Right renal pelvis (tissue), 4 donors: Measurements from ENCODE around the gene KHK. TPM values are rescaled to one million over a fixed set of nuclear protein-coding genes. Genes with fewer than 3 reads are reported as not detected.
"Not testable (repeated sequence)": the region's sequence is repeated elsewhere in the genome, so short reads cannot be mapped to it uniquely, and the experiment has no call there.

Source experiments
- DNase-seq, 4 donors: peaks; one replicate each; pipeline ENCODE4 v3.0.0-alpha.2; 2013; ENCODE audit warnings: low read depth in 4 of 4, low spot score in 3 of 4, missing footprints in 1 of 4
- polyA plus RNA-seq, 4 donors: library from polyadenylated mRNA; unstranded; fragments of 120-200 nt; gene quantifications; one replicate each; pipeline ENCODE4 v1.2.1, GENCODE V29; 2013; ENCODE audit not compliant: insufficient read length in 4 of 4

Gene KHK
- polyA plus RNA-seq, 4 donors, result 43.9 to 59.9 (median 51.2) TPM

DNA sequence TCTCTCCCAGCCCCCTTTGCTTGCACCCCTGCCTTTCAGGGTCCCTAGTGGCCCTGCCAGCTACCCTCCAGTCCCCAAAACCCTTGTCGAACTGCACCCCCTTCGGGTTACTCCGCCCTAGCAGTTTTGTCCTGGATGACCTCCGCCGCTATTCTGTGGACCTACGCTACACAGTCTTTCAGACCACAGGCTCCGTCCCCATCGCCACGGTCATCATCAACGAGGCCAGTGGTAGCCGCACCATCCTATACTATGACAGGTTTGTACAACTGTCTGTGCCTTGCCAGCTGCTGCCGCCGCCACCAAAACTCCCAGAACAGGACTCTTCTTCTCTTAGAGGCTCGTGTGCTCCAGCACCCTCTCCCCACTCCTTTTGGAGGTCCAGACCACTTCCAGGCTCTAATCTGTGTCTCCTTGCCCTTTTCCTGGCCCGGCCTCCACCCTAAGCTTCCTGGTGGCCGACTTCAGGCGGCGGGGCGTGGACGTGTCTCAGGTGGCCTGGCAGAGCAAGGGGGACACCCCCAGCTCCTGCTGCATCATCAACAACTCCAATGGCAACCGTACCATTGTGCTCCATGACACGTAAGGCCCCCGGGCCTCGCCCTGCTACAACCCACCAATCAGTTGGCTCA lies 7.9 kb downstream of the KHK start:
- no peak for DNase-seq

DNA sequence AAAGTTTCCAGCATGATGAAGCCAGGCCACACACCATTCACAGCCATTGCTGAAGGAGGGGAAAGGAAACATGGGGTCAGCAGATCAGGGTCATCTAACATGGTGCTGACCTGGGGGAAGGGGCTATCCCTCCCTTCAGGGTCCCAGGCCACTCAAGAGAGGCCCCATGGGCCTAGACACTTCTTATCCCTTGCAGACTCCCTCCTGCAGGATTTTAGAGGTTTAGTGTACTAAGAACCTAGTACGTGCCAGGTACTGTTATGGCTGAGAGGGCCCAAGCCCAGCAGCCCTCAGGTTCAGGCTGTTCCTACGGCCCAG lies 8.8 kb downstream of the KHK start:
- no peak for DNase-seq

DNA sequence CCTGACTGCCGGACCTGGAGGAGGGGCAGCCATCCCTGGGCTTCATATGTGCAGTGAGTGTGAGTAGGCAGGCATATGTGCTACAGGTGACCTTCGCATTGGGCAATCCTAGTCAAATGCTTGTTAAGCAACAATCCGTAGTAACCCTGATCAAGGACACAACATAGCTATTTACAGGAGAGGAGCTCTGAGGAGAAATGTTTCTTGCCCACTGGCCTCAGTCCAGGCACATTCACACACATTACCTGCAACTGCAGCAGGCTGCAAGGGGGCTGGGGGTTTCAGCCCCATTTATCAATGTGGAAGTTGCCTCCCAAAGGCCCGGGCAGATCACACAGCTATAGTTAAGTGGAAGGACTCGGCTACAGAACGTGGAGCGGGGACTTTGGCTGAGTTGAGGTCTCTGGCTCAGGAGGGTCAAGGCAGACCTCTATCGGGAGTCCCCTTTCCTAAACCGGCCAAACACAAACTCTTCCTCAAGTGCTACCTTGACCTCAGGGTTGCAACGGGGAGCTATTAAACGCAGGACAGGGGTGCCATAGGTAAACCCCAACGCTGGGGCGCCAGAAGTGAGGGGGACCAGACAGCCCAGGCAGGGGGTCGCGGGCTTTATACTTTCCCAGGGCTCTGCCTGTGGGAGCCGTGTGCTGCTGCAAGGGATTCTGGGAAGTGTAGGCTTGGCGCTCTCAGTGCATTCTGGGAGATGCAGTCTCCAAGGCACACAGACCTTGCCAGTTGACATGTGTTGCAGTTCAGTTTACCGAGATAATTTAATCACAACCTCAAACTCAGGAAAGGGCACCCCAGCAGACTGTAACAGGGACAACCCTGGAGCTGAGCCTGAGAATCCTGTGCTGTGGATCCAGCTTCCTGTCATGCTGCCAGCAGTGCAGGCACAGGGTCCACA lies 9.4 kb downstream of the KHK start:
- no peak for DNase-seq

DNA sequence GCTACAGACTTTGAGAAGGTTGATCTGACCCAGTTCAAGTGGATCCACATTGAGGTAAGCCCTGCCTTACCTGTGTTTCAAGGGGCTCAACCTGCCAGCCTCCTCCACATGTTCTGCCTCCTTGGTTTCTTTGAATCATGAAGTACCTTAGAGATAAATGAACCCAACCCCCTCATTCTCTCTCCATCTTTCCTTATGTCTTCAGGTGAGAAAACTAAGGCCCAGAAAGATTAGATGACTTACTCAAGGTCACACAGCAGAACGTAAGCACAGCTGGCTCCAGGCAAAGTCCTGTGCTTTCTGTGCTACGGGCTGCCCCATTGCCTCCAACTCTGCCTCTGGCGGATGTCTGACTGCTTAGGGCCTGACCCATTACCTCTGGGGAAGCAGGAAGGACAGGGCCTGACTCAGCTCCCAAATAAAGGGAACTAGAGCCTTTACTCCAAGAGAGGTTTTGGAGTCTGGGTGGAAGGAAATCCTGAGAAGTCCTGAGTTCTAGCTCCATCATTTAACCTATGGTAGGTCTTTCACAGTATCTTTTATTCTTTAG lies 10.3 kb downstream of the KHK start:
- no peak for DNase-seq

DNA sequence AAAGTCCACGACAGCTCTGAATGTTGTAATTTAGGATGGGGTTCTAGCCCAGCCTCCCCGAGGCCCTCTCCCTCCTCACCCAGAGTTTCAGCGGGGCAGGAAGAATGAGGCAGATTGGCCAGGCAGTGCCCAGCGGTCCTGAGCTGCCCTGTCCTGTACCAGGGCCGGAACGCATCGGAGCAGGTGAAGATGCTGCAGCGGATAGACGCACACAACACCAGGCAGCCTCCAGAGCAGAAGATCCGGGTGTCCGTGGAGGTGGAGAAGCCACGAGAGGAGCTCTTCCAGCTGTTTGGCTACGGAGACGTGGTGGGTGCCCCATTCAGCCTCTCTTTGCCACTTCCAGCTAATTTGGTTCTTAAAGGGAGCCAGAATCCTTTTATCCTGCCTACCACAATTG lies 10.8 kb downstream of the KHK start:
- DNase-seq, result no peak

DNA sequence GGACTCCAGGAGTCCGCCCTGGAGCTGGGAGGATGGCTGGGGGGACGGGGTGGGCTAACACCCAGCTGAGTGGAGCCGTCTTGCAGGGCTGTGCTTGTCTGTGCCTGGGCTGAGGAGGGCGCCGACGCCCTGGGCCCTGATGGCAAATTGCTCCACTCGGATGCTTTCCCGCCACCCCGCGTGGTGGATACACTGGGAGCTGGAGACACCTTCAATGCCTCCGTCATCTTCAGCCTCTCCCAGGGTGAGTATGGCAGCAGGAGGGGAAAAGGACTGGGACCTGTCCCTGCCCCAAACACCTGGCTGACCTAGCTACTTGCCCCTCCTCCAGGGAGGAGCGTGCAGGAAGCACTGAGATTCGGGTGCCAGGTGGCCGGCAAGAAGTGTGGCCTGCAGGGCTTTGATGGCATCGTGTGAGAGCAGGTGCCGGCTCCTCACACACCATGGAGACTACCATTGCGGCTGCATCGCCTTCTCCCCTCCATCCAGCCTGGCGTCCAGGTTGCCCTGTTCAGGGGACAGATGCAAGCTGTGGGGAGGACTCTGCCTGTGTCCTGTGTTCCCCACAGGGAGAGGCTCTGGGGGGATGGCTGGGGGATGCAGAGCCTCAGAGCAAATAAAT lies 12.9 kb downstream of the KHK start:
- no peak for DNase-seq

DNA sequence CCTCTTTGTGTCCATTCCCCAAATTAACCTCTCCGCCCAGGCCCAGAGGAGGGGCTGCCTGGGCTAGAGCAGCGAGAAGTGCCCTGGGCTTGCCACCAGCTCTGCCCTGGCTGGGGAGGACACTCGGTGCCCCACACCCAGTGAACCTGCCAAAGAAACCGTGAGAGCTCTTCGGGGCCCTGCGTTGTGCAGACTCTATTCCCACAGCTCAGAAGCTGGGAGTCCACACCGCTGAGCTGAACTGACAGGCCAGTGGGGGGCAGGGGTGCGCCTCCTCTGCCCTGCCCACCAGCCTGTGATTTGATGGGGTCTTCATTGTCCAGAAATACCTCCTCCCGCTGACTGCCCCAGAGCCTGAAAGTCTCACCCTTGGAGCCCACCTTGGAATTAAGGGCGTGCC lies 13.5 kb downstream of the KHK start:
- no peak for DNase-seq

DNA sequence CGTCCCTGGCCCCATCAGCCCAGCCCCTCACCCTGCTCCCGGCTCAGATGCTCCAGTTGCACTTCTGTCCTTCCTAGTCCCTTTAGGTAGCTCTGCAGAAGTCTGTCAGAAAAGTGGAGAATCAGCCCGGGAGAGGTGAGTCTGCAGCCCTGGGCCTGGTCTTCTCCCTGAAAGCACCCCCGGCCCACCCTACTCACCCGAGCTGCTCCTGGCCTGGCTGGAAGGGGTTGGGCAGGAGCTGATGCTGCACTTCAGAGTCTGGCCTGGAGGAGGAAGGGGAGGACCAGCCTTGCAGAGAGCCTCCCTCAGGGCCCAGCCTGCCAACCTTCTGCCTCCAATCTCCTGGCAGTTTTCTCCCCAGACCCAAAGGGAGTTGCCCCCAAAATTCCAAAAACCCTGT lies 15.8 kb downstream of the KHK start:
- no peak for DNase-seq

DNA sequence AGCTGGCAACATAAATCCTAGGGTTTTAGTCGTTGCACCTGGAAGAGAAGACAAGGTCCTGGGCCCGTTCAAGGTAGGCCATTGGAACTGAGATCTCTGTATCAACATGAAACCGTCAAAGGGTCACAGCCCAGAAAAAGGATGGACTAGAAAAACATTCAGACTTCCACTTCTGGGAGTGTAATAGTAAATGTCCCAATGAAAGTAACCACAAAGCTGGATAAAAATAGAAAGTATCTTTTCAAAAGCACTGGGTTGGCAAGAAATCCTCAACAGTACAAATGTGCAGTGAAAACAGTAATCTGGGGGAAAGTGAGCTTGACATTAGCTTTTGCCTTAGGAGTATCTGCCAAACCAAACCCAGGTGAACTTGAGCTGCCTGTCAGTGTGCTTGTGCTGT lies 19.4 kb downstream of the KHK start:
- DNase-seq, result no peak

DNA sequence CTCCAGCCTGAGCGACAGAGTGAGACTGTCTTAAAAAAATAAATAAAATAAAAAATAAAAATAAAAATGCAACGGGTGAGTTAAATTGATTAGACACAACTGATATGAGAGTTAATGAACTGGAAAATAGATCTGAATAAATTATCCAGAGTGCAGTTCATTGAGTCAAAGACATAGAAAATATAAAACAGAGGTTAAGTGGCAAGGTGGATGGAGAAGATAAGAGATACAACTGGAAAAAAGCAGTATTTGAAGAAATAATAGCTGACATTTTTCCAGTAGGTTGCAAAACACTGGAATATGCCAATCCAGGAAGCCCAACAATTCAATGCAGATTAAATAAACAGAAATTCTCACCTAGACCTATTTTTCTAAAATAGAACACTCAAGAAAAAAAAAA lies 21.6 kb downstream of the KHK start:
- no peak for DNase-seq

DNA sequence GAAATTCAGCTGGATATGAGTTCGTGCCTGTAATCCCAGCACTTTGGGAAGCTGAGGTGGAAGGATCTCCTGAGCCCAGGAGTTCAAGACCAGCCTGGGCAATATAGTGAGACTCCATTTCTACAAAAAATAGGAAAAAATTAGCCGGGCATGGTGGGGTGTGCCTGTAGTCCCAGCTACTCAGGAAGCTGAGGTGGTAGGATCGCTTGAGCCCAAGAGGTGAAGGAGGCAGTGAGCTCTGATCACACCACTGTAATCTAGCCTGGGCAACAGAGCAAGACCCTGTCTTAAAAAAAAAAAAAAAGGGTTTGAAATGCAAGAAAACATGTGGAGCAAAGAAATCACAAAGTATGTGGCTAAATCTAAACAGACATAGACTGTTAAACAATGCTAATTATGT lies 22.5 kb downstream of the KHK start:
- DNase-seq, result no peak

DNA sequence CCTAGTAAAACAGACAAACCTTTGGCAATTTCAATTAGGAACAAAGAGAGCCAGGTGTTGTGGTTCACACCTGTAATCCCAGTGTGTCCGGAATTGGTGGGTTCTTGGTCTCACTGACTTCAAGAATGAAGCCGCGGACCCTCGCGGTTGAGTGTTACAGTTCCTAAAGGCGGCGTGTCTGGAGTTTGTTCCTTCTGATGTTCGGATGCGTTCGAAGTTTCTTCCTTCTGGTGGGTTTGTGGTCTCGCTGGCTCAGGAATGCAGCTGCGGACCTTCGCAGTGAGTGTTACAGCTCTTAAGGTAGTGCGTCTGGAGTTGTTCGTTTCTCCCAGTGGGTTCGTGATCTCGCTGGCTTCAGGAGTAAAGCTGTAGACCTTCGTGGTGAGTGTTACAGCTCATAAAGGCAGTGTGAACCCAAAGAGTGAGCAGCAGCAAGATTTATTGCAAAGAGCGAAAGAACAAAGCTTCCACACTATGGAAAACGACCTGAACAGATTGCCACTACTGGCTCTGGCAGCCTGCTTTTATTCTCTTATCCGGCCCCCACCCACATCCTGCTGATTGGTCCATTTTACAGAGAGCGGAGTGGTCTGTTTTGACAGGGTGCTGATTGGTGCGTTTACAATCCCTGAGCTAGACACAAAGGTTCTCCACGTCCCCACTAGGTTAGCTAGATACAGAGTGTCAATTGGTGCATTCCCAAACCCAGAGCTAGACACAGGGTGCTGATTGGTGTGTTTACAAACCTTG lies 24.2 kb downstream of the KHK start:
- DNase-seq, result not testable (repeated sequence)

DNA sequence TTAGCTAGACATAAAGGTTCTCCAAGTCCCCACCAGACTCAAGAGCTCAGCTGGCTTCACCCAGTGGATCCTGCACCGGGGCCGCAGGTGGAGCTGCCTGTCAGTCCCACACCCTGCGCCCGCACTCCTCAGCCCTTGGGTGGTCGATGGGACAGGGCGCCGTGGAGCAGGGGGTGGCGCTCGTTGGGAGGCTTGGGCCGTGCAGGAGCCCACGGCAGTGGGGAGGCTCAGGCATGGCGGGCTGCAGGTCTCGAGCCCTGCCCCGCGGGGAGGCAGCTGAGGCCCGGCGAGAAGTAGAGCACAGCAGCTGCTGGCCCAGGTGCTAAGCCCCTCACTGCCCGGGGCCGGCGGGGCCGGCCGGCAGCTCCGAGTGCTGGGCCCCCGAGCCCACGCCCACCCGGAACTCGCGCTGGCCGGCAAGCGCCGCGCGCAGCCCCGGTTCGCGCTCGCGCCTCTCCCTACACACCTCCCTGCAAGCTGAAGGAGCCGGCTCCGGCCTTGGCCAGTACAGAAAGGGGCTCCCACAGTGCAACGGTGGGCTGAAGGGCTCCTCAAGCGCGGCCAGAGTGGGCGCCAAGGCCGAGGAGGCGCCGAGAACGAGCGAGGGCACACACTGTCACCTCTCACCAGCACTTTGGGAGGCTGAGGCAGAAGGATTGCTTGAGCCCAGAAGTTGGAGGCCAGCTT lies 25.0 kb downstream of the KHK start:
- not testable (repeated sequence) for DNase-seq

DNA sequence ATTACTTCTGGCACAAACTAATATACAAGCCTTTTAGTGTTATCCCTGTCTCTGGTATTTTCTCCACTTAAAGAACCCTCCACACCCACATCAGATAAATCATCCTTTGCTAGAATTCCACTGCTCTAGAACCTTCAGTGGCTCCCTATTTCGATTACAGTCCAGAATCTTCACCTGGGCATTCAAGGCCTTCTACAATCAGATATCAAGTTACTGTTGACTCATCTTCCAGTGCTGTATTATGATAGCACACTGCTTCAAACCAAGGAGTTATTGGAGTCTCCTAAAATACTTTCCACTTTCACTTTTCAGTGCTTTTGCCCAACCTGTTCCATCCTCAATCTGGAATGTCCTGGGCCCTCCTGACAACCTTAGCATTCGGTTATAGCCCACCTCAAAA lies 28.9 kb downstream of the KHK start:
- DNase-seq, result no peak

DNA sequence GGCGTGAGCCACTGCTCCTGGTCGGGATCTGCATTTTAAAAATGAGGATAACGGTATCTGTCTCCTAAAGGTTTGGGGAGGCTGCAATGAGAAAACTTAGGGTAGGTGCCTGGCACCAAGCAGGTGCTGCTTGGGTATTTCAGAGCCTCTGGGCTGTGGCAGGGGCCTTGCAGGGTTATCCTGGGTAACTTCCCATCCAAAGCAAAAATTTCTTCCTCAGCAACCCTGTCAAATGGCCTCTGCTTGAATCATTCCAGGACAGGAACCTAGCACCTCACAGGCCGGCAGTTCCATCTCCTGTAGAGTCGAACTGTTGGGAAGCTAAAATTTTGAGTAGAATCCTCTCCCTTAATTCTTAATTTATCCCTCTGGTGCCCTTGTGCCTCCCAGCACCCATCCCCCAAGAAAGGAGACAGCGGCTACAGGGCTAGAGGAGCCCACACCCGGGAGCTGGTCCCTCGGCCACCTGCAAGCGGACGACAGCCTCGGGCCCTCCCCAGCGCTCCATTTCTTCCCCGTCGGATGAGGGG lies 31.5 kb downstream of the KHK start:
- no peak for DNase-seq

DNA sequence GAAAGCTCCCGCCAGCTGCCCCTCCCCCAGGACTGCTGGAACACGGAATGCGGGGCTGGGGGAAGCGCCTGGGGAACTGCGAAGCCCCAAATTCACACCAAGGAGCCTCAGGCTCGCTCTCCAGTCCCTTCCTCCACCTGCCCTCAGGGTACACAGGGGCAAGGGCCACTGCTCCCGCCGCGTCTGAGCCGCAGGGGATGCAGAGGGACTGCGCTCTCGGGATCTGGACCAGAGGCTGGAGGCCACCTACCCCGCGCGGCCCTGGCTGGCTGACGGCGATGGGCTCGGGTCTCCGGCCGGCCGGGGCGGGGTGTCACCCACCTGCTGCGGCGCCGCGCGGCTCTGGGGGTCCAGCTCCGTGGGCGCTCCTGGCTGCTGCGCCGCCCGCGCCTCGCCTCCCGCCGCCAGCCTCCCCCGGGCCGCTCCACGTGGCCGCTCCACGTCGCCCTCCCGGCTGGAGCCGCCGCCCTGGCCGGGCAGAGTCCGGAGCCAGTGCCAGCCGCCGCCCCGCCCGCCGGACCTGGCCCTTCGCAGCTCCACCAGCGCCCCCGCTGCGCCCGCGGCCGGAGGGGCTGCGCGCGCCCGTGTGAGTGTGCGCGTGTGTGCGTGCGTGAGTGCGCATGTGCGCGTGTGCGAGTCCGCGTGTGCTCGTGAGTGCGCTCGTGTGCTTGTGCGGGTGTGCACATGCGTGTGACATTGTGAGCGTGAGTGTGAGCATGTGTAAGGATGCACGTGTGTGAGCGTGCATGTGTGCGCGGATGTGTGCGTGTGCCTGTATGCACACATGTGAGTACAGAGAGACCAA lies 32.2 kb downstream of the KHK start, which contains the start of gene CGREF1:
CGREF1 (minus strand) TSS at position 604 of the 805 bp plus-strand sequence. CDS start 14,762 bp downstream, outside the sequence.
- no peak for DNase-seq

DNA sequence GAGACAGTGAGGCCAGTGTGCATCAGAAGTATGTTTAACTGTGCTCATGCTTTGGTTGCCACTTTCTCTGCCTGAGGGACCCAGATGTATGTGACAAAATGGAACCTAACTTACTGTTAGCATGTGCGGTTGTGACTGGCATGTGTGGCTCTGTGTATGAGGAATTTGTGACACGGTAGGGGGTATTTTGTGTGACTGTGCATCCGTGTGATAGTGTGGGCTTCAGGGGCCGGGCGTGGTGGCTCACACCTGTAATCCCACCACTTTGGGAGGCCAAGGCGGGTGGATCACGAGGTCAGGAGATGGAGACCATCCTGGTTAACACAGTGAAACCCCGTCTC lies 32.7 kb downstream of the KHK start:
- not testable (repeated sequence) for DNase-seq

DNA sequence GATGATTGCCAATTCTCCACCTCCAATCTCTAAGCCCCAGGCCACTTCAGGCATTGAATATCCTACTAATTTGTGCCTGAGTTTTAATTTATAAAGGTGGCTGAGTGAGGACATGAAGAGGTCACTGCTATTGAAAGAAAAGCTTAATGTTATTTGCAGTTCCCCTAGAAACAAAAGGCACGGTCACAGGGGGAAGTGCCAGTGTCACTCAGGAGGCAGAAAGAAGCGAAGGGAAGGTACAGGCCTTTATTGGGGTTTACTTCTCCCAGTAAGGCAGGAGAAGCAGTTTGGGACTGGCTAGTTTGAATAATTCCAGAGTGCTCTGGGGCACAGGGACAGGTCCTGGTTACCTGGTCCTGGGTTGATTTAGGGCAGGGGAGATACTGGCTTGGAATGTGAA lies 35.3 kb downstream of the KHK start:
- DNase-seq, result no peak

DNA sequence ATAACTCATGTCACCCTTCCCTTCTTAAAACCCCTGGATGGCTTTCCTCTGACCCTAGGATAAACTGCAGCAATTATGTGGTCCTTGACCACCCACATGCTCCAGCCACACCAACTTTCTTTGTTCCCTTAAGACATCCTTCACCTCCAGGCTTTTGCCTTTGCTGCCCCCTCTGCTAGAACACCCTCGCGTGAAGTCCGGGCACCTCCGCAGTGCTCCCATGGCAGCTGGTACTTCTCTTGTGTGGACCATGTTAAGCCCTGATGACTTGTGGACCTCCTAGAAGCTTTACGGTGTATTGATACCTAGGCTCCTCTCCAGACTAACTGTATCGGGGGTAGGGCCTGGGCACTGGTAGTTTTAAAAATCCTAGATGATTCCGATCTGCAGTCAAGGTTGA lies 36.2 kb downstream of the KHK start:
- DNase-seq, result no peak
